ENCODE measurements around the gene CA10.

The CA10 gene

DNA sequence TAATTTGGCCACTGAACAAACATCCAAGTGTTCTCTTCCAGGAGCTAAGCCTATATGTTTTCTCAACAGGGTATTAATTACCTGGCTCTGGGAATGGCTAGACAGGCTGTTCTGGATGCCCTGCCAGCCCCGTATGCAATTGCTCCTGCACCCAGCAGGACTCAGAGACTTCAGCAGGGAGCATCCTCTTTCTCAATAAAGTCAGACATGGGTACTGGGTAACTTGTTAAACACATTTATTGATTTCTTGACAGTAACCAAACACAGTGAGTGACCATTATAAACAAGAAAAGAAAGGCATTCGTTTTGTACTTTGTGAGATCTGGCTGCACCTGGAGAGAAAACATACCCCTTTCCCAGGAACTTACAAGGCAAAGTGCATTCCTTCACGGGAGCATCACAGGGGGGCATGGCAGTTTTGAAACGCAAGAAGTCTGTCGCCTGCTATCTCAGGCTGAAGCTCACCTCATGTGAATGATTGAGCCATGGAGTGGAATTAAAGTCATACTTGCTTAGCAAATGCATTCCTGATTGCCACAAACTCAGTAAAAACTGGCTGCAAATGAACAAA, 528.3 kb downstream of the CA10 start:
- DNase-seq = no peak

DNA sequence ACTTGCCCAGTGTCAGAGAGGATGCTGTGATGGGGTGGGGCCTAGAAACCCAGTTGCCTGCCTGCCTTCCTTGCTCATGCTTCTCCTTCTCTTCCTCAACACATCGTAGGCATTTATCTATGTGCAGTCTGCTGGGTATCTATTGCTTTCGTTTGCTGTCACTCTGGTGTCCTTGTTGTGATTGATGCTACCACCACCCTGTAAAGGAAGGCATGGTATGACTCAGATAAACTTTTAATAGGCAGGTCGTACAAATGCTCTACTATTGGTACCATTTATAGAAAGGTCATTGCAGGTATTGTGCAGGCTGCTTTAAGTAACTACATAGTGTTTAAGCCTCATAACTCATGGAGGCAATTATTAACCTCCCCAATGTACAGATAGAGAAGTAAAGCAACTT, 529.3 kb downstream of the CA10 start:
- no peak for DNase-seq

DNA sequence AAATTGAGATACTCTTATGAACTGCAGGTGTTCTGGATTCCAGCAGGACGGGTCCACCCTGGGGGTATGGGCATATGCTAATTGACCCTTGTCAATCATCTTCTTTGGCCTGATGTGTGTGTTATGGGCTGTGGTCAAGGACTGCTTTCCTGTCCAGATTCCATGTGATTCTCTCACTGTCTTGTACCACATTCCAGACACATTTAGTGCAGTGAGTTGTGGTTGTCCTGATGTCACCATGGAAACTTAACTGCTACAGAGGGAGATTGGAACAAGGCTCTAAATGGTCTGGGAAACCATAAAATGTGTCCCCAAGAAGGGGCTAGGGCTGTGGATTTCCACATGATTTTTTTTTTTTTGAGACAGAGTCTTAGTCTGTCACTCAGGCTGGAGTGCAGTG, 530.7 kb downstream of the CA10 start:
- no peak for DNase-seq

DNA sequence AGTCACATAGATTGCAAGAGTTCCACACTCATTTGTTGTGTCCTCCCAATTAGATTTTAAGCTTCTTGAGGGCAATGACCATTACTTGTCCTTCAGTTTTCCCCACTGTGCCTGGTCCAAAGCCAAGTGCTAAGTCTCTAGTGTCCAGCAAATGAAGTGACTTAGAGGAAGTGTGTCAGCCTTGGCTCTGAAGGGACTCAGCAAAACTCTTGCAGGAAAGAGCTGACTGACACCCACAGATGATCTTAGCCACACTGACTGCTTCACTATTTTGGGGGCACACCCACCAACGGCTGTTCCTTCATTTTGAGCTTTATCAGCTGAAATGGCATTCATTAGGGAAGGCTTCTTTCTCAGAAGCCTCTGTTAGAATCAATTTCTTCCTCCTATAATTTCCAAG, 540.0 kb downstream of the CA10 start:
- DNase-seq = no peak

DNA sequence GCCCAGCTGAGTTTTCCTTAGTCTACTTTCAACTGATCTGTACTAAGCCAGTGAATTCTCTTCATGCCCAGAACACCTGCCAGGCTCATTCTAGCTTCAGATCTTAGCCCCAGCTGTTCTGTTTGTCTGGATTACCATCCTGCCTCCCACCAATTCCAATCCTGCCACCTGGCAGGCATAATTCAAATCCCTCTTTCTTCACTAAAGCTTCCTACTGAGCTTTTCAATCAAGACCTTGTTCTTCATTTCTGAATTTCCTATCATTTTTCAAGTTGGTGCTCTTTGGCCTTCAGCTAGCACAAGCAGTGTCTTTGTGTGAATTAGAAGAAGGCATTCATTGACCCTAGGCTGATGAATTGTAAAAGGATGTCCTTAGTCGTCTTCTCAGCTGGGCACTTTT, 540.5 kb downstream of the CA10 start:
- no peak for DNase-seq

DNA sequence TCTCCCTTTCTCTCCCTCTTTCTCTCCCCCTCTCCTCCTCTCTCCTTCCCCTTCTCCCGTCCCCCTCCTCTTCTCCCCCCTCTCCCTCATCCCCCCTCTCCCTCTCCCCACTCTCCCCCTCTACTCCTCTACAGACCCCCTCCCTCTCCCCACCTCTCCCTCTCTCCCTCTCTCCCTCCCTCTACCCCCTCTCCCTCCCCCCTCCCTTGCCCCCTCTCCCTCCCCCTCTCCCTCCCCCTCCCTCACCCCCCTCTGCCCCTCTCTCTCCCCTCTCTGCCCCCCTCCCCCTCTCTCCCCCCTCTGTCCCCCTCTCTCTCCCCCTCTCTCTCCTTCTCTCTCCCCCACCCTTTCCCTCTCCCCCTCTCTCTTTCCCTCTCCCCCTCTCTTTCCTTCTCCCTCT, 545.3 kb downstream of the CA10 start:
- no peak for DNase-seq

DNA sequence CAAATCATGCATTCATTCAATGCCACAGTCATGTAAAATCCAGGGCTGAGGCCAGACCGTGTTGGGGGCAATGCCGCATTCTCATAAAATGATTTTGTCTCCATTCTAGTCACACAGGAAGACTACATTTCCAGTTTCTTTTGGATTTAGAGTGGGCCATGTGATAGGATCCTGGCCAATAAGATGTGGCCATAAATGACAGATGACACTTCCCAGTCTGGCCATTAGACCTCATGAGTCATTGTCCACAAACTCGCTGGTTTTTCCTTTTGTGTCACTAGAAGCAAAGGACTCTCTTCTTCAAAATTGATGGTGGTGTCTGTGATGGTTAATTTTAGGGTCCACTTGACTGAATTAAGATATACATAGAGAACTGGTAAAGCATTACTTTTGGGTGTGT, 545.8 kb downstream of the CA10 start:
- no peak for DNase-seq

DNA sequence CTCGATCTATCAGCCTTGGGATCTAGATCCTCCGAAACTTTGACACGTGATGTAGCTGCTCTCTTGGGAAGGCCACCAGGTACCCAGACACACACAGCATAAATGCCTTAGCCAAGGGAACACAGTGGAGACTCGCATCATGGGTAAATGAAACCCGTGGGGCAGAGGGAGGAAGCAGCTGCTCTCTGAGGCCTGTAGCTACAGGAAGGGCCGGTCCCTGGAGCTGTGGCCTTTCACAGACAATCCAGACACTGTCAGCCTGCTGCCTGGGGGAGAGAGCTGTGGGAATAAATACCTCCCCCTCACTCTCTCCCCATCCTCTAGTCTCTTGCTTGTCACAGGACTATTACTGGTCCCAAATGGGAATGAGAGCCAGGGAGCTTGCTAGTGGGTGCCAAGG, 546.9 kb downstream of the CA10 start:
- DNase-seq = no peak

DNA sequence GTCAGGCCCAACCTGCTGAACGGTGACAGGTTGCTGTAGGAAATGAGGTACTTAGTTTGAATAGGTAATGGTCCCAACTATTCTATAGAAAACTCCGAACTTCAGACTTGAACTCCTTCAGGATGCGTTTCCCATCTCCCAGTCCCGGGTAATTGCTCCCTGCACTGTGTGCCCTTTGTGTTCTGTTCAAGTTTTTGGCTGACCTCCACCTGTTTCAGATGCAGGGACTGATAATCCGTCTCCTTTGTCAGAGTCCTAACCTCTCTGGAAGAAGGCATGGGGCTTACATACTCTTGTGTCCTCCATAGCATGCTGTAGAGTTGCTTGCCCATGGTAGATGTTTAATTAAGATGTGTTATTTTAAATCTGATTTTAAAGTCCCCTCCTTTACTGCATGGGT, 547.7 kb downstream of the CA10 start:
- DNase-seq = no peak

DNA sequence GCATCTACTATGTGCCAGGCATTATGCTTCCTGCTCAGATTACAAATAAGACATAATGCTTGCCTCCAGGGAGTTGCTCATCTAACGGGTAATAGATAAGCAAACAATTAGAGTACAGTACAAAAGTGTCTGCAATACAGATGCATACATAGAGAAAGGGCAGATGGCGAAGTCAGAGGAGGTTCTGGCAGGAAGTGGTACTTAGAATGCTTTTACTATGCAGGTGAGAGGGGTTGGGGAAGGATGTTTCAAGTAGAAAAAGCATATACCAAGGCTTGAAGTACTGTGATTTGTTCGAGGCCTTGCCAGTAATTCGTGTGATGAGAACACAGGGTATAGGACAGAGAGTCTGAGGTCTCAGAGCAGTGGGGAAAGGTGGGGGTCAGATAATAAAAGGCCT, 548.4 kb downstream of the CA10 start:
- DNase-seq = no peak

DNA sequence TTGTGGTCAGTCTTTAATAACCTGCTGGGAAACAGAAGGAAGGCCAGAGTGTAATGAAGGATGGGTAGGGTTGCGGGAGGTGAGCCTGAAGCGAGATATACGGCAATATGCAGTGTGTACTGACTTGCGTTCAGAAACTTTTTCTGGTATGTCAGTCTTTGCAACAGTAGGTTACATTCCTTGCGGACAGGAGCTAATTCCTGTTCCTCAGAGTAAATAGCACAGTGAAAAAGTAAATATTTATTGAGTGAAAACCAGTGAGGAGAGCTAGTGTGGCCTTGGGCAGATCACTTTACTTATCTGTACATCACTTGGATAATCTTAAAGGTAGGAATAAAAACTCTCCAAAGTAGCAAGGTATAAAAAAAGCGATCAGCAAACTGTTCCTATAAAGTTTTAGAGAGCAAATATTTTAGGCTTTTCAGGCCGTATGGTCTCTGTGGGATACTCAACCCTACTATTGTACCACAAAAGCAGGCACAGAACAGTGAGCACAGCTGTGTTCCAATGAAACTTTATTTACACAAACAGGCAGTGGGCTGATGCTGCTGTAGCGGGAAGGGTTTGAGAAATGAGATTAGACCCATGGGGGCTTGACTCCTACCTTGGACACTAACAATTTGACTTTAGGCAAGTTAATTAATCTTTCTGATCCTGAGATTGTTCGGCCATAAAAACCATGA, 550.1 kb downstream of the CA10 start:
- no peak for DNase-seq

DNA sequence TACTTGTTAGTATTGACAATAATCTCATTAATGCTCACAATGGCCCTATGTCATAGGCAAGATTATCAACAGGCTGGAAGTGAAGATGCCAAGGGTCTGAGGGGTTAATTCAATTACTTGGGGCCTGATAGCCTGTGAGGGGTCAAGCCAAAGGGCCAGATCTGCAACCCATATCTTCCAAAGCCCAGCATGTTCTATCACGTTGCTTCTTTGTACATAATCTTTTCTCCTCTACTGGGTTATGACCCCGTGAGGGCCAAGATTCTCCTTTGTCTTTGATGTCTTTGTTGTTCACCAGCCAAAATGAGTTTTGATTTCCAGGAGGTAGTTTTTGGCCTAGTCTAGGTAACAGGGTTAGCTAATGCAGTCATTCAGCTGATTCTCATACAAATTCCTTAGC, 551.0 kb downstream of the CA10 start:
- no peak for DNase-seq

DNA sequence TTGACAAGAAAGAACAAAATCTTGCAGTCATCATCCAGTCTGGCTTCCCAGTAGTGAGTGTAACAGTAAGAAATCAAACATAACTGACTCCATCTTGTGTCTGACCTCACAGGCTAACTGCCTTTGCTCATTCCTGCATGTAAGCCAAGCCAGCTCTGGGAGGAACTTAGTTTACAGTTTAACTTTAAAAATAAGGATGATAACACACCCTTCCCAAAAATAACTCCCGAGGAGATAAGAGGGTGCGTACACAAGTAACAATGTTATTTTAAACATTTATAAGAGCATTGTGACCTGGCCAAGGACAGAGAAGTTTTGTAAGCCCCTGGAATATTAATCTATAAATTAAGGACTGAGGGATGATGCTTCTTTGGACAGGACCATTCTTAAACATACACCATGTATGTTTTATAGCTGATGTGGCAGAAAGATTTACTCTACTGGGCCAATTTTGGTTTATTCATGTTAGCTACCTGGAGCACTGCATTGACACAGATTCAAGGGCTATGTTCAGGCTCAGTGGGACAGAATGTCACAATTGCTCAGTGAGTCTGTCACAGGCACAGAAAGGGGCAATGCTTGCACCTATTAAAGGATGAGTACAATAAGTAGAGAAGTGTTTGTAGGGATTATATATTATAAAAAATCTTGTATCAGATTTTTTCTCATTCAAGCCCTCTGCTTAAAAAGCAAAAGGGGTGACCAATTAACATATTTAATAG, 554.1 kb downstream of the CA10 start:
- DNase-seq = no peak

DNA sequence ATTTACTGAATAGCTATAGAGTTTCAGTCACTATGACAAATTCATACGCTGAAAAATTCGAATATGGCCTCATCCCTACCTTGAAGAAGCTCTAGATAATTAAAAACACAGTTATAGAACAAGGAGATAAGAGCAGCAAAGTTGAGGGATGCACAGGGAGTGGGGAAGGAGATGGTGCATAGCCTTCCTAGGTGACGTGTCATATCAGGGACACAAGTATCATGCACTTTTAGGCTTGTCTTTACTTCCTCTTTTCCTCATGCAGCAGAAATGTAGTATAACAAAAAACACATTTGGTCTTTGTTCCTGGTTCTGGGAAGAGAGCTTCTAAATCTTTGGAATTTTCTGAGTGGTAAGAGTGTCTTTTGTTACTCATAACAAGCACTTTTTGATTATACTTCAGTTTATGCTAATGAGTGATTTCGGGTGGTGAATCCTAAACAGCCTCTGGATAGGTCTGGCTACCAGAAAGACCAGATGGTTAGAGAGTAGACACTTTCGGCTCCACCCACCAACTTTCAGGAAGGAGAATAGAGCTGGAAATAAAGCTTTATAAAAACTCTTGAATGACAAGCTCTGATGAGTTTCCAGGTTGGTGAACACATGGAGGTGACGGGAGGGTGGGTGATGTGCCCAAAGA, 556.8 kb downstream of the CA10 start:
- DNase-seq = no peak

DNA sequence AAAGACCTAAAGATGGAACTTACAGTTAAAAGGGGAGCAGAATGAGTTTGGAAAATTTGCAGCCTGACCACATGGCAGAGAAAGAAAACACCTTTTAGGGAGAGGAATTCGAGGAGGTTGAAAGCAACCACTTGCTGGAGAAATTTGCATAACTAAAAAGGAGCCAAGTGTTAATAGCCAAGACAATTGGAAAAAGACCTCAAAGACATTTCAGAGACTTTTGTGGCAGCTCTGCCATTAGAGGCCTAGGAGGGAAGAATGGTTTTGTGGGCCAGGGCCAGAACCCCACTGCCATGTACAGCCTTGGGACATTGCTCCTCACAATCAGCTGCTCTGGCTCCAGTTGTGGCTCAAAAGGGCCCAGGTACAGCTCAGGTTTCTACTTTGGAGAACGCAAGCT, 559.7 kb downstream of the CA10 start:
- DNase-seq = no peak

DNA sequence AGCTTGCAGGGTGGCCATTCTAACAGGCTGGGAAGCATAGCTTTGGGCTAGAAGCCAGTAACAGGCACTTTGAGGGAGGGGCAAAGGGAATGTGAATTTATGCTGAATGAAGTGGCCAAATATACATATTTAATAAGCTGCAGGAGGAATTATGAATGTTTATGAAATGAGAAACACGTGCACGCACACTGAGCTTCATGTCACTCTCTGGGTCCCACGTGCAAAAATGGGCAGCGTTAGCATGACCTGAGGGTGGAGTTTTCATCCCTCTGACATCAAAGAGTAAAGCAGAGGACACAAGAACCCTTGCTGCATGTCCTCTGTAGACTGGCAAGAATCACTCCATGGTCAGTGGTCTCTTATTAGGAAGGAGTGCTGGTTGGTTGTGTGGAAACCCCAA, 561.2 kb downstream of the CA10 start:
- no peak for DNase-seq

DNA sequence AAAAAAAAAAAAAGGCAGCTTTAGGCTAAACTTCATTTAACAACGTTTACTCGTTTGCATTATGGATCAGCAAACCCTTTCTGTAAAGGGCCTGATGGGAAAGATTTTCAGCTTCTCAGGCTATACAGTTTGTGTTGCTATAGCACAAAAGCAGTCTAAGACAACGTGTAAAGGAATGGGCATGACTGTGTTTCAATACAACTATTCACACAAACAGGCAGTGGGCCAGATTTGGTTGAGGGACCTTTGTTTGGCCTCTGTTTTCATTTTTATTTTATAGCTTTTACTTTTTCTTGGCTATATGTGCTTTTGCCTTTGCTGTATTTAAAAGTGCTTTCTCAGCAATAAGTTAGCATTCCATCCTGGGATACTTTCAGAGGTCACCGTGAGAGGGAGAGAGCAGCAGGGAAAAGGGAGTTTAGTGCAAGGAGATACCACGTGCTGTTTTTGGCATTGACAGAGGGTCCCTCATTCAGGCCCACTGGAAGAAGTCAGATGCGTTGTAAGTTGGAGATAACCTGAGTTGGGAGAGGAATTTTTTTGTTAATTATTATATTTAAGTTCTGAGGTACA, 562.6 kb downstream of the CA10 start:
- DNase-seq = no peak

DNA sequence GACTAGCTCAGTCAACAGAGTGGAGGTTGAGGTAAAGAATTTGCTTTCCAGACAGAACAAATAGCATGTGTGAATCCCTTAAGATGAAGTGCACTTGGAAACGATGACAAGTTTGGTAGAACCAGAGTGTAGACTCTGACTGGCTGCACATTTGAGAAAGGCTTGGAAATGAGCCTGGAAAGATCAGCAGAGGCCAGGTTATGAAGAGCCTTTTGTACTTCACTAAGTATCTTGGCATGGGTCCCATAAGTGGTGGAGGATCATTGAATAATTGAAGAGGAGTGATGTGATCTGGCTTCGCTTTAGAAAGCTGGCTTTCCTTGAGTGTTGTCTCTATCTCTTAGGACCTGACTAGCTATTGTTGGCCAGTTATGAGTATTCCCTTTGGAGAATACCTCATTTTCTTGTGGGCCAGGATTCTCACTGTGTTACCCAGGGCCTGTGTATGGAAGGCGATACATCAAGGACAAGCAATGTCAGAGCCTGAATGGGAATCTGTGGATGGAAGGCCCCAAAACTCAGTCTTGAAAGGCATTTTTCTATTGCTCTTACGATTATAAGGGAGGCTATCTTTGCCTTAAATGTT, 568.4 kb downstream of the CA10 start:
- peak; percentile 48 for DNase-seq

DNA sequence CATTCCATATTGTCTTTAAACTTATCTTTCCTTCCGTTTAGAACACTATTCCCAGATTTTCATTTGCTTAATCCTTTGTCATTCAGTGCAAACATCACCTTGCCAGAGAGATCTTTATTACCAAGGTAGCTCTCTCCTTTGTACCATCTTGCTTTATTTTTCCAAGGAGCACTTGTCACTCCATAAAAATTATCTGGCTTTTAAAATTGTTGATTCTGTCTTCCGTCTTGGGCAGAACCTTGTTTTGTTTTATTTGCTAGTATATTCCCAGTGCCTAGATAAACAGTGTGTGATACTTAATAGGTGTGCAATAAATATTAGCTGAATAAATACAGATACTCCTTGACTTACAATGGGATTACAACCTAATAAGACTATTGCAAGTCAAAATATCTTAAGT, 570.5 kb downstream of the CA10 start:
- DNase-seq = no peak

DNA sequence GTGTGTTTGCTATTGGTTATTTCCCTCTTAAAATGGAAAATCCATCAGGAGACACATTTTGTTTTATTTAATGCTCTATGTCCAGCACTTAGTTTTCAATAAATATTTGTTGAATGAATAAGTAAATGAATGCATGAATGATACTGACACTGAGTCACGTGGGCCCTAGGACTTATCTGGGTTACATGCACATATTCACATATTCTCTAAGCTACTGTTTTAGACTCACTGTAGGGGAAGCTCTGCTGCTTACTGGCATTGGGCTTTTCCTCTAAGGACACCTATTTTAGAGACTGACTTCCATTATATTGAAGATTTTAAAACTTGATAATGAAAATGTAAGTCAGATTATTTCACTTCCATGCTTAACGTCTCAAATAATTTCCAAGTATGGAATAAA, 571.0 kb downstream of the CA10 start:
- DNase-seq = no peak

DNA sequence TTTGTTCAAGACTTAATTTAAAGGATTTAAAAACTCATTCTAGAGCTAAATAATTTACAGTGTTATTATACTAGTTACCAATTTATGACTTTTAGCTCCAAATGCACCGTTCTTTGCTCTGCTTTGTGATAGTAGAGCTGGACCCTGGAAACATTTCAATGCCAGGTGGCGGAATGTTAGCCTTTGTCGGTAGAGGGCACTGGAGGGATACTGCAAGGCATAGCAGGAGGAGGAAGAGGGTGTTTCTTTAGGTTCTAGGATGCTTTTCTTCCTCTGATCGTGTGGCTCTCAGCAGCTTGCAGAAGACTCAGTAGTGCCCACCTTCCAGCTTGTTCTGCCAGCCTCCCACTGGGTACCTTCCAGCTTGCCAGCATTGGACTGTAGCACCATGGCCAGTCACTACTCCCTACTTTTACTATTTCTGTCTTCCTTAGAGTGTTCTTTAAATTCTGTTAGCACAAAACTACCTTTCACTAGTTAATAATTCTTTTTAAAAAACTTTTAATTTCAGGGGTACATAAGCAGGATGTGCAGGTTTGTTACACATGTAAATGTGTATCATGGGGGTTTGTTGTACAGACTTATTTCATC, 572.9 kb downstream of the CA10 start:
- DNase-seq = no peak

DNA sequence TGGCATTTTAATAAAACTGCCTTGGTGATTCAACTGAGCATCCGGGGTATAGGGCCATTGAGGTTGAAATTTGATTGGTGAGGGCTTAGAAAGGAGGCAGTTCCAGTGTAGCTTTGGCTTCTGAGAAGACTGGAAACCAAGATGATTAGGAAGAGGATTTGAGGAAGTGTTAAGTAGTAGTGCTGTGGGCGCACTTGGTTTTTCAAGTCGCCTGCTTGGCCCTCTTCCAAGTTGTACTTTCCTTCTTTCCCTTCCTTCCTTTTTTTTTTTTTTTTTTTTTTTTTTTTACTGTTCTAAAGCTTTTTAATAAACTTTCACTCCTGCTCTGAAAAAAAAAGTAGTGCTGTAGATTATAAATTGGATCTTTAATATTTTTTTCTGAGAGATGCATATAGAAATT, 577.6 kb downstream of the CA10 start:
- no peak for DNase-seq
